SK-N-MC (cell line): ENCODE measurements around the gene ABHD2.
"Not testable (repeated sequence)": the region's sequence is repeated elsewhere in the genome, so short reads cannot be mapped to it uniquely, and the experiment has no call there.

ENCODE experiments used
- EZH2 ChIP-seq: fragments of 200-600 bp; sonication (generic); IDR thresholded peaks from one replicate; pipeline ENCODE4 v1.6.1; 2017; ENCODE audit warnings: antibody characterized with exemption
- FOXP2 ChIP-seq: optimal IDR thresholded peaks from 2 replicates; pipeline ENCODE3; 2011; ENCODE audit warnings: mild to moderate bottlenecking, moderate library complexity; ENCODE audit not compliant: insufficient read depth; ENCODE audit errors: extremely low read length, control extremely low read depth
- POLR2AphosphoS5 ChIP-seq: IDR thresholded peaks from 2 replicates; pipeline ENCODE4 v1.6.1; 2012; ENCODE audit warnings: mild to moderate bottlenecking, low read depth, low read length, borderline replicate concordance

GRCh38 chr15:89120479-89121000, 32.3 kb downstream of the ABHD2 start:
- not testable (repeated sequence) for TF ChIP-seq POLR2AphosphoS5, EZH2, FOXP2
